Jurkat, Clone E6-1 (cell line): ENCODE data around the gene SIRT5.

Experiments used
- DNase-seq: peaks from one replicate; pipeline ENCODE4 v3.0.0-alpha.2; 2011; ENCODE audit warnings: low read depth, low spot score
- H3K4me3 ChIP-seq: 2 replicates; pipeline ENCODE4 v1.5.1; 2011; ENCODE audit warnings: mild to moderate bottlenecking, low read length, control low read depth, moderate library complexity

SIRT5 gene

GRCh38 chr6:13662651-13663334 lies 88.4 kb downstream of the SIRT5 start:
- no peak for DNase-seq
- no peak overlapping the region for H3K4me3 ChIP-seq

- no peak overlapping the region for H3K4me3 ChIP-seq
Measured at GRCh38 chr6:13663986-13664385, 89.6 kb downstream of the SIRT5 start.

More at GRCh38 chr6:13663986-13664385, 89.6 kb downstream of the SIRT5 start:
- DNase-seq, result no peak
